Chondrocyte (in vitro differentiated cells): Measurements from ENCODE around the gene ARMC6. TPM values are rescaled to one million over a fixed set of nuclear protein-coding genes. Genes with fewer than 3 reads are reported as not detected.
A peak's percentile ranks its signal among the peaks of the same experiment; 100 is the strongest.
"Not testable (repeated sequence)": the region's sequence is repeated elsewhere in the genome, so short reads cannot be mapped to it uniquely, and the experiment has no call there.

Source experiments
- DNase-seq: peaks from one replicate; pipeline ENCODE4 v3.0.0; 2021; ENCODE audit warnings: mixed read lengths, low spot score
- H3K27ac Mint-ChIP-seq: one replicate; pipeline ENCODE4 v1.8.0; 2021; ENCODE audit warnings: mild to moderate bottlenecking, moderate library complexity, mixed read lengths; ENCODE audit not compliant: unreplicated experiment
- H3K27me3 Mint-ChIP-seq: 2 replicates; pipeline ENCODE4 v1.8.0; 2021; ENCODE audit warnings: low read depth, mixed read lengths
- H3K36me3 Mint-ChIP-seq: 2 replicates; pipeline ENCODE4 v1.8.0; 2021; ENCODE audit warnings: low read depth, mixed read lengths
- H3K4me1 Mint-ChIP-seq: 2 replicates; pipeline ENCODE4 v1.8.0; 2021; ENCODE audit warnings: low read depth, mild to moderate bottlenecking, mixed read lengths
- H3K4me3 Mint-ChIP-seq: one replicate; pipeline ENCODE4 v1.8.0; 2021; ENCODE audit warnings: mild to moderate bottlenecking, moderate library complexity, mixed read lengths; ENCODE audit not compliant: unreplicated experiment
- H3K9me3 Mint-ChIP-seq: 2 replicates; pipeline ENCODE4 v1.8.0; 2021; ENCODE audit warnings: low read depth, mixed read lengths
- CTCF ChIP-seq: fragments of 200-600 bp; sonication (generic); IDR thresholded peaks from 2 replicates; pipeline ENCODE4 v1.5.0; 2021; ENCODE audit warnings: antibody characterized with exemption, mild to moderate bottlenecking, moderate library complexity
- total RNA-seq: library from RNA; stranded (reverse); gene quantifications from 3 replicates; pipeline ENCODE4 v1.2.1, GENCODE V29; 2021

Gene ARMC6
- total RNA-seq, 1 donor from 2014 or later: 26.8 TPM

- H3K9me3 Mint-ChIP-seq: no peaks in the 10 kb centered on the region
- H3K27me3 Mint-ChIP-seq: no peaks in the 10 kb centered on the region
- TF ChIP-seq CTCF: no peak
- peaks cover 24% of the 10 kb centered on the region for H3K4me1 Mint-ChIP-seq
- no peak for DNase-seq
- no peak overlapping the region for H3K27ac Mint-ChIP-seq
- H3K4me3 Mint-ChIP-seq: peak overlapping the region; percentile 66
- H3K36me3 Mint-ChIP-seq: peaks cover 2% of the 10 kb centered on the region
These were observed 72.1 kb downstream of the ARMC6 start for GRCh38 chr19:19105365-19106055.

DNA sequence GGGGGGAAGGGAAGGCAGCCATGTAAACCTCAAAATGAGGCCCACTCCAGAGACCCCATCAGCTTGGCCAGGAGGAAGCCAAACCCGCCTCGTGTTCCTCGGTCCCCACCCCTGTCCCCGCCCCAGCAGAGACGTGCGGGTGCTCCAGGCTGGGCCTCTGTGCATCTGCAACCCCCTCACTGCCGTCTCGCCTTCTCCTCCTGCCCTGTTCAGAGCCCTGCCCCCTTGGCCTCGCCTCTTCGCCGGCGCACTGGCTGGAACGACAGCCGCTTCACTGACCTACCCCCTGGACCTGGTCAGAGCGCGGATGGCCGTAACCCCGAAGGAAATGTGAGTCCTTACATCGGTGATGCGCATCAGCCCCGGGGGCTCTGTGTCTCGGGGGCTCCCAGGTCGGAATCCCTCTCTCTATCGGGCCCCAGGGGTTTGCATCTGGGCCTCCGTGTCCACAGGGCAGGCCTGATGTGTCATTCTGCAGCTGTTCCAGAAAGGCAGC is 72.7 kb downstream of the ARMC6 start:
- Mint-ChIP-seq H3K4me3 (peak overlapping the region; percentile 66), H3K9me3 (no peaks in the 10 kb centered on the region), H3K4me1 (peaks cover 24% of the 10 kb centered on the region), H3K27me3 (no peaks in the 10 kb centered on the region), H3K36me3 (peaks cover 1% of the 10 kb centered on the region), H3K27ac (no peak overlapping the region)
- no peak for TF ChIP-seq CTCF
- DNase-seq: no peak

GRCh38 chr19:19106938-19107337 is 73.5 kb downstream of the ARMC6 start:
- not testable (repeated sequence) for H3K27me3 Mint-ChIP-seq, H3K36me3 Mint-ChIP-seq, DNase-seq, H3K4me3 Mint-ChIP-seq, H3K27ac Mint-ChIP-seq, H3K9me3 Mint-ChIP-seq
- peaks cover 24% of the 10 kb centered on the region for H3K4me1 Mint-ChIP-seq

DNA sequence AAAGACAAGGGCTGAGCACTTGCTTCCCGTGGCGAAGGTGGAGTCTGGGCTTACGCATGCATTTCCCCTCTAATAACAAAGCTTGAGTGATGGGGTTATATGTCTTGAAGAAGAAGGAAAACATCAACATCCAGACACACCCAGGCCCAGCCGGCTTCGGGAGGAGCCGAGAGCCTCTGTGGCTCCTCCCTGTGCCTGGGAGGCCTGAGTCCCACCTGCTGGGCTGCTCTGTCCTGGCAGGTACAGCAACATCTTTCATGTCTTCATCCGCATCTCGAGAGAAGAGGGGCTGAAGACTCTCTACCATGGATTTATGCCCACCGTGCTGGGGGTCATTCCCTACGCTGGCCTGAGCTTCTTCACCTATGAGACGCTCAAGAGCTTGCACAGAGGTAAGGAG is 74.3 kb downstream of the ARMC6 start:
- no peak for TF ChIP-seq CTCF
- Mint-ChIP-seq H3K4me3 (no peak overlapping the region), H3K27ac (no peak overlapping the region), H3K36me3 (peaks cover 1% of the 10 kb centered on the region), H3K4me1 (peaks cover 24% of the 10 kb centered on the region), H3K27me3 (no peaks in the 10 kb centered on the region), H3K9me3 (no peaks in the 10 kb centered on the region)
- no peak for DNase-seq

Other genes starting within 250 kb of the ARMC6 start
- 10.6 to 17.2 TPM (median 14.5 TPM) in 3 replicates for gene COMP, start 242.3 kb upstream of the ARMC6 start, total RNA-seq
- gene UPF1, start 201.6 kb upstream of the ARMC6 start, total RNA-seq: 38.6 to 45.3 TPM (median 40.4 TPM) in 3 replicates
- gene CERS1, start 137.4 kb upstream of the ARMC6 start, total RNA-seq: 4.3 to 10.2 TPM (median 8.4 TPM) in 3 replicates
- gene COPE, start 114.2 kb upstream of the ARMC6 start, total RNA-seq: 175 to 205 TPM (median 189 TPM) in 3 replicates
- 47.0 to 57.4 TPM (median 50.6 TPM) in 3 replicates for gene DDX49, start 113.9 kb upstream of the ARMC6 start, total RNA-seq
- gene HOMER3, start 92.4 kb upstream of the ARMC6 start, total RNA-seq: 34.5 to 54.7 TPM (median 50.6 TPM) in 3 replicates
- gene SUGP2, start 86 bp upstream of the ARMC6 start, total RNA-seq: 63.8 to 87.4 TPM (median 66.4 TPM) in 3 replicates
- gene SLC25A42, start 30.4 kb downstream of the ARMC6 start, total RNA-seq: 8.2 to 13.0 TPM (median 8.9 TPM) in 3 replicates
- gene TMEM161A, start 104.9 kb downstream of the ARMC6 start, total RNA-seq: 21.9 to 27.1 TPM (median 26.0 TPM) in 3 replicates
- 1.2 to 1.4 TPM in 2 of 3 replicates, not detected in the other for gene MEF2B, start 136.7 kb downstream of the ARMC6 start, total RNA-seq
- 14.5 to 29.6 TPM (median 14.6 TPM) in 3 replicates for gene BORCS8, start 158.5 kb downstream of the ARMC6 start, total RNA-seq
- gene RFXANK, start 158.7 kb downstream of the ARMC6 start, total RNA-seq: 64.8 to 68.9 TPM (median 66.5 TPM) in 3 replicates
- 6.4 to 13.4 TPM (median 8.3 TPM) in 3 replicates for gene NR2C2AP, start 169.8 kb downstream of the ARMC6 start, total RNA-seq
- not detected in 3 replicates for gene NCAN, start 178.4 kb downstream of the ARMC6 start, total RNA-seq
- gene TM6SF2, start 239.7 kb downstream of the ARMC6 start, total RNA-seq: 2.7 to 5.9 TPM (median 3.7 TPM) in 3 replicates